GM12801 (cell line): Measurements from ENCODE around the gene CADPS2.

Source experiments
- TF ChIP-seq, protein P1 (sequence below): IDR thresholded peaks from one replicate; pipeline ENCODE4 v1.5.1; 2011; ENCODE audit warnings: control low read depth; ENCODE audit not compliant: insufficient read length; ENCODE audit errors: extremely low read depth

Gene CADPS2

DNA sequence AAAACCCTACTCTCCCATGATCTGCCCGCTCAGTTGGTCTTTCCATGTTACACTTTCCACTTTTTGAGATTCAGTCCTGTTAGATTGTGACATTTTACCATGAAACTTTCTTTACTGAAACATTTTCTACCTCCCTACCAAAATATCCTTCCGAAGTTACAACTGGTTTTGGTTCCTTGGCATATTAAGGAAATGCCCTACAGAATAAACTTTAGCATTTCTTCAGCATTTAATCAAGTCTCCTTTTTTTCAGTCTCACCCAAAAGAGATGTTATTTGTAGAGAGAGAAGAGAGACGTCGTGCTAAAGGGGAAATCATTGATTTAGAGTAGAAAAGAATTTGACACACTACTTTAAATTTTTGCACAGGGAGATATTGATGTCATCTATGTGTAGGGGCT lies 572.0 kb downstream of the CADPS2 start:
- TF ChIP-seq, protein P1, sequence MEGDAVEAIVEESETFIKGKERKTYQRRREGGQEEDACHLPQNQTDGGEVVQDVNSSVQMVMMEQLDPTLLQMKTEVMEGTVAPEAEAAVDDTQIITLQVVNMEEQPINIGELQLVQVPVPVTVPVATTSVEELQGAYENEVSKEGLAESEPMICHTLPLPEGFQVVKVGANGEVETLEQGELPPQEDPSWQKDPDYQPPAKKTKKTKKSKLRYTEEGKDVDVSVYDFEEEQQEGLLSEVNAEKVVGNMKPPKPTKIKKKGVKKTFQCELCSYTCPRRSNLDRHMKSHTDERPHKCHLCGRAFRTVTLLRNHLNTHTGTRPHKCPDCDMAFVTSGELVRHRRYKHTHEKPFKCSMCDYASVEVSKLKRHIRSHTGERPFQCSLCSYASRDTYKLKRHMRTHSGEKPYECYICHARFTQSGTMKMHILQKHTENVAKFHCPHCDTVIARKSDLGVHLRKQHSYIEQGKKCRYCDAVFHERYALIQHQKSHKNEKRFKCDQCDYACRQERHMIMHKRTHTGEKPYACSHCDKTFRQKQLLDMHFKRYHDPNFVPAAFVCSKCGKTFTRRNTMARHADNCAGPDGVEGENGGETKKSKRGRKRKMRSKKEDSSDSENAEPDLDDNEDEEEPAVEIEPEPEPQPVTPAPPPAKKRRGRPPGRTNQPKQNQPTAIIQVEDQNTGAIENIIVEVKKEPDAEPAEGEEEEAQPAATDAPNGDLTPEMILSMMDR: no peak

DNA sequence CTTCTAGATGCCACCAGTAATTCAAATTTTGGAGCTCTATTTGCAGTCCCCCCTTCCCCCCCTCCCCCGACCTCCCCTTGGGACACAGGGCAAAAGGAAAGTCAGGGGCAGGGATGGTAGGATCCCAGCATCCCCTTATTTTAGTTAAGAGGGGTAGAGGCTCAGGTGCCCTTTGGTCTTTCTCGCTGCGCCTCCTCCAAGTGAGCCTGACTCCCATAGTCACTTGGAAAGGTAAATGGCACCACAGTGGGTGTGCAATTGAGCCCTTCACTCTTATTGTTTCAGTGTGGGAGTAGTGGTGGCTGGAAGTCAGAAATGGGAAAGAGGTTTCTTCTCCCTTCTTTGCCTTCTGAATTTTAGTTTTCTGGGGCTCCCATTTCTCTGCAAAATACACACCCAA lies 573.5 kb downstream of the CADPS2 start:
- TF ChIP-seq, protein P1: no peak

DNA sequence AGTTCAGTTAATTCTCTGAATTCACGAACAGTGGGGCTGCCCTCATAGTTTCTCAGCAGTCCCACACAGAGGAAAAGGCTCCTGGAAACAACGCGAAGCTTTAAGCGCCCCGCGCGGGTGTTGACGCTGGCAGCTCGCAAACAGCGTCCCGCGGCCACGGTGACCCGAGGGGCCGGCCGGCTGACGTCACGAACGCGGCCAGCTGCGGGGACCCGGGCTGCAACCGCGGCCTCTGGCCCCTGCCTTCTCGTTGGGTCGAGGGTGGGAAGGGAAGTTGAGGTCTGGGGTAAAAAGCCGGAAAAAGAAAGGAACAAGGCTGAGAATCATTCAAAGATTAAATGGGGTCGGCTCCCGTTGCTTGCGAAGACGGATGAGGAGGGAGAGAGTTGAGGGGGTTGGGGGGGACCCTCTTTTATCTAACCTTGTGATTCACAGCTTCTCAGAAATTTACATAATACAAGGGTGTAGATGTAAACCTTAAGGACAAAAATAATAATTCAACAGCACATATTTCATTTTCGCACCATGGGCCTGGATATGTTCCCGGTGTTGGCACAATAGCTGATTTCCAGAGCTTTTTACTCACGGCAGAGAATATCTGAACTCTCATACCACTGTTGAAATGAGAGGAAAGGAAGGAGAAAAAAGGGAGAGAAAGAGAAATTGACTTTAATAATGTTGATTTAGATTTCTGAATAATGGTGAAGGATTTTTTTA lies 574.4 kb downstream of the CADPS2 start:
- TF ChIP-seq, protein P1: no peak

DNA sequence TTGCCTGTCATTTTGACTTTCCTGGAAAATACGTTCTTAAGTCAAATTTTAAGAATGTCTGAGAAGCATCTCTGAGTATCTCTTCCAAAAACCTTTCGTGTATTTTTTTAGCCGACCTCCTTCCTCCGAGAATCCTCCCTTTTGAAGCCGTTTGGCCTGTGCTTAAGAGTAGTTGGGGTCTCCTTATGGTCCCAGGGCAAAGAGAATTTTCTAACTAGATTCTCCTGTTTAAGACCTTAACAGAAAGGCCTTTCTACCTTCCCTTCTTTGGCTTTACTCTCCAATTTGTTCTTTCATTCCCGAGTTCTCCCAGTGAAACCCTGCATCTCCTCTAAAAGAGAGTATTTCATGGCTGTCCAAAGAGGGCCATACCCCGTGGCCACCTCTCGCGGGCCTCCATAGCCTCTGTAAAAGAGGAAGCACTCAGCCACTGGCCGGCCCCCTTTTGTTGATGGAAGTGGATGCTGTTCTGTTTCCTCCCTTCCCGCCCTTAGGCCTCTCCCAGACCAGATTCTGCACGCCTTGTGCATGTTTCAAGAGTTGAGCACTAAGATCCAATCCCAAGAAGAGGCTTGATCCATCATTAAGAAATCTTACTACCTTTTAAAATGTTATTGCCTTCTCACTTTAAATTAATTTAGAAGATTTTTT lies 575.1 kb downstream of the CADPS2 start:
- TF ChIP-seq, protein P1: no peak

DNA sequence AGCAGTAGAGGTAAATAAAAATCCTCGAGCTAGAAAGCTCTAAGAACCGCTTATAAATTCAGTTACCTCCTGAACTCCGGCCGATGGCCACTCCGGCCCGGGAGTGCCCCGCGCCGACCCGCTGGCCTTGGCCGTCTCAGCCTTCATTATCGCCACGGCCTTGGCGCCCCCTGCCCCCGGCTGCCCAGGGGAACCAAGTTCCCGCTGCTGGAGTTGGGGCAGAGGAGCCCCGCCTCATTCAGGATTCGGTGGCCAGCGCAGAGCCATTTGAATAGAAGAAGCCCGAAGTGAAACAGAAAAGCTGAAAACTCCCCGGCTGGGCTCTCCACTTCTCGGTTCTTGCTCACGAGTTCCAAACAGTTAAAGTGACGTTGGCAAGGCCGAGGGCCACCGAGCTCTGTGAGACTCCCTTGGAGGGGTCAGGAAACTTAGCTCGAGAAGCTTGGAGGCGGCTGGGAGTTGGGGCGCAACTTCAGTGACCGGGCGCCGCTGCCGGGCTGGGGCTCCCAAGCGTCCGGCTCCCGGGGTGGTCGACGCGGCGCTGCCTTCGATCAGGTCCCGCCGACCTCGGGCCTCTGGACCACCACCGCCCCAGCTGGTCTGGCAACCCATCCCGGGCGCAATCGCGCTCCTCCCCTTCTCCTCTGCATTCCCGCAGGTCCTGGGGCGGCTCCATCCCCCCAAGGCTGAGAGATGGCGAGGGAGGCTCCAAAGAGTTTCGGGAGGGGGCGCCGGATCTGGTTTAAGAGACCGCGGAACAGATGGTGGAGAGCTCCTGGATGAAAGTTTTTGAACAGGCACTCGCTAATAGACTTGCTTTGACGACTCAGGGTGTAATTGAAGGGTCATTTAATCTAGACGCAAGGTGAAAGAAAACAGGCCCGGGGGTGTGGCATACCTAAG lies 575.9 kb downstream of the CADPS2 start:
- TF ChIP-seq, protein P1: no peak

DNA sequence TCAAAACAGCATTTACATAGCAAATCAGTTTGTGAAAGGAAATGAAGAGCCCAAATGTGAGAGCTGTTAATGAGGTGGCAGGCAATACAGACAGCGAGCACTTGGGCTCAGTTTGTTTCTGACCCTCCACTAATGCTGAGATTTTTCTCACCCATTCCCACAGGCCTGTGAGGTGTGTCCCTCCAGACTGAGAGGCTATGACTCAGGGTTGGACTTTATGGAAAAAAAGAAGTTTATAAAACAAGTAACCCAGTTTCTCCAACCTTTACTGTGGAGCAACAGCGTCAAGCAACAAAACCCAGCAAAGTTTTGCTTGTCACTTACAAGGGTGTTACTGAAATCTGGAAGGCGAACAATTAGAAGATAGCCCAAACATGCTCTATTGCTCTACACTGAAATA lies 576.8 kb downstream of the CADPS2 start:
- TF ChIP-seq, protein P1: no peak

DNA sequence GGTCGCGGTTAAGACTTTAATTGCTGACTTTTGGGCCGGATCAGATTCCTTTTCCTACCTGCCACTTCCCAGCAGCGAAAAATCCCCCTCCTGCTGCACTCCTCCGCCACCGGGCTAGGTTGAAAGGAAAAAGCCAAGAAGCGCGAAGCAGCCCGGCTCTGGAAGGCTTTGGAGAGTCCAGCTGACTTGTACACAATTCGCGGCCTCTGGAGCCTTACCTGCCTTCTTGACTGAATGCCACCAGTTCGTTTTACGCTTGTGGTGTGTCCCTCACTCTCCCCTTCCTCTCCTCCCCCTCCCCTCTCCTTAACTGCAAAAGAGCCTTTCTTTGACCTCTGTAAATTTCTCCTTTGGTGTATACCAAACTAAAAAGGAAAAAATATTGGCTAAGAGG lies 579.0 kb downstream of the CADPS2 start:
- TF ChIP-seq, protein P1: no peak
